OCI-LY3 (cell line): Measurements from ENCODE around the gene ABHD10.

Experiments used
- H2AFZ ChIP-seq: fragments of 200-600, 300-600 bp; shearing (Covaris generic); 2 replicates; pipeline ENCODE4 v1.6.0; 2014; ENCODE audit warnings: antibody characterized with exemption, low read depth, low read length
- H3K27ac ChIP-seq: fragments of 200-600, 300-600 bp; sonication (generic); 2 replicates; pipeline ENCODE4 v1.5.1; 2014; ENCODE audit warnings: mild to moderate bottlenecking, low read length, moderate library complexity, mixed read lengths
- H3K27me3 ChIP-seq: fragments of 200-600, 300-600 bp; sonication (generic); 2 replicates; pipeline ENCODE4 v1.6.1; 2014; ENCODE audit warnings: low read depth, low read length, mixed read lengths
- H3K36me3 ChIP-seq: fragments of 200-600, 300-600 bp; sonication (generic); replicated peaks from 2 replicates; pipeline ENCODE3; 2014; ENCODE audit warnings: low read depth, low read length, mixed read lengths
- H3K4me1 ChIP-seq: fragments of 300-600, 200-600 bp; sonication (generic); 2 replicates; pipeline ENCODE4 v1.6.1; 2014; ENCODE audit warnings: low read length, mixed read lengths
- H3K4me2 ChIP-seq: fragments of 200-600, 300-600 bp; sonication (generic); 2 replicates; pipeline ENCODE4 v1.6.1; 2014; ENCODE audit warnings: low read length, mixed read lengths
- H3K4me3 ChIP-seq: fragments of 300-600, 200-600 bp; sonication (generic); 2 replicates; pipeline ENCODE4 v1.5.1; 2014; ENCODE audit warnings: antibody characterized with exemption, mild to moderate bottlenecking, low read length, moderate library complexity
- H3K79me2 ChIP-seq: fragments of 300-600, 200-600 bp; shearing (Covaris generic); 2 replicates; pipeline ENCODE4 v1.6.1; 2014; ENCODE audit warnings: mild to moderate bottlenecking, low read length, mixed read lengths
- H3K9ac ChIP-seq: fragments of 300-600, 200-600 bp; shearing (Covaris generic); 2 replicates; pipeline ENCODE4 v1.6.0; 2014; ENCODE audit warnings: mild to moderate bottlenecking, low read length, moderate library complexity
- H3K9me3 ChIP-seq: fragments of 200-600, 300-600 bp; shearing (Covaris generic); 2 replicates; pipeline ENCODE4 v1.6.1; 2014; ENCODE audit warnings: low read length, mixed read lengths; ENCODE audit not compliant: insufficient read depth
- H4K20me1 ChIP-seq: fragments of 200-600, 300-600 bp; sonication (generic); 2 replicates; pipeline ENCODE4 v1.6.1; 2016; ENCODE audit warnings: low read length, mixed read lengths; ENCODE audit not compliant: insufficient read depth
- EZH2phosphoT487 ChIP-seq: fragments of 200-600 bp; shearing (Covaris generic); IDR thresholded peaks from 2 replicates; pipeline ENCODE4 v1.6.1; 2018; ENCODE audit warnings: antibody characterized with exemption, mixed run types, low read depth
- TF ChIP-seq, protein P1 (sequence below): fragments of 200-600, 300-600 bp; sonication (generic); IDR thresholded peaks from 2 replicates; pipeline ENCODE4 v1.5.1; 2014; ENCODE audit warnings: antibody characterized with exemption, low read length, low read depth

The ABHD10 gene

DNA sequence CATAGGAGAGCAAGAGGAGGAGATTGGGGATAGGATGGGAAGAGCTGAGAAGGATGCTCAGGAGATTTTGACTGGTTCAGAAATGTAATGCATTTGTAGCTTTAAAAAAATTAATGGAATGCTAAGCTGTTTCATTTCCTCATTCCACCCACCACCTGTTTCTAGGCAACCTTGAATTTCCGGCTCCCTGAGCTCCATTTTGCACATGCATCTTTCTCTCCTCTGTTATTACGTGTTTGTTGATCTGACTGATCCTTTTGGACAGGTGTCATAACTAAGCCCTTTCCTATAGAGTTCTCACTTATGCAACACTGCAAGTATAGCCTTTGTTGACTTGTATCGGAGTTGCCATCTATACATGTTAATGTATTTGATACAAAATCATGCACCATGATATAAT, 60.0 kb downstream of the ABHD10 start:
- Histone ChIP-seq H3K4me1 (peaks cover 21% of the 10 kb centered on the region), H3K4me2 (peak overlapping the region; percentile 69)

DNA sequence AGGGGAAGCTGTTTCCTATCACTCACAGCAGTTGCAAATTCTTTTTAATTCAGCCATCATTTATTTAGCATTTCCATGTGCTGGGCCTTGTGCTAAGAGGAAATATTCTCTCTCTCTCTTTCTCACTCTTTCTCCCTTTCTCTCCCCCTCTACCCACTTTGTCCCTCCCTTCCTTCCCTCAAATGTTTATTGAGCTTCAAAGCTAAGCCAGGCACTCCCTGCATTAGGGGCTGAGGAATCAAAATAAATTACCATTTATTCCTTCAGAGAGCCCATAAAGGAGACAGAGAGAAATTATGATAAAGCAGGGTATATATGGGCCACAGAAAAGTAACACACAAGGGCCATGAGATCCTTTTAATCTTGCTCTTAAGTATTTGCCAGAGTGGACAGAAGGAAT, 62.5 kb downstream of the ABHD10 start:
- H3K4me1 ChIP-seq, result peaks cover 21% of the 10 kb centered on the region
- TF ChIP-seq, protein P1, sequence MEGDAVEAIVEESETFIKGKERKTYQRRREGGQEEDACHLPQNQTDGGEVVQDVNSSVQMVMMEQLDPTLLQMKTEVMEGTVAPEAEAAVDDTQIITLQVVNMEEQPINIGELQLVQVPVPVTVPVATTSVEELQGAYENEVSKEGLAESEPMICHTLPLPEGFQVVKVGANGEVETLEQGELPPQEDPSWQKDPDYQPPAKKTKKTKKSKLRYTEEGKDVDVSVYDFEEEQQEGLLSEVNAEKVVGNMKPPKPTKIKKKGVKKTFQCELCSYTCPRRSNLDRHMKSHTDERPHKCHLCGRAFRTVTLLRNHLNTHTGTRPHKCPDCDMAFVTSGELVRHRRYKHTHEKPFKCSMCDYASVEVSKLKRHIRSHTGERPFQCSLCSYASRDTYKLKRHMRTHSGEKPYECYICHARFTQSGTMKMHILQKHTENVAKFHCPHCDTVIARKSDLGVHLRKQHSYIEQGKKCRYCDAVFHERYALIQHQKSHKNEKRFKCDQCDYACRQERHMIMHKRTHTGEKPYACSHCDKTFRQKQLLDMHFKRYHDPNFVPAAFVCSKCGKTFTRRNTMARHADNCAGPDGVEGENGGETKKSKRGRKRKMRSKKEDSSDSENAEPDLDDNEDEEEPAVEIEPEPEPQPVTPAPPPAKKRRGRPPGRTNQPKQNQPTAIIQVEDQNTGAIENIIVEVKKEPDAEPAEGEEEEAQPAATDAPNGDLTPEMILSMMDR, result no peak
- no peak for TF ChIP-seq EZH2phosphoT487

More for the DNA sequence above, 60.0 kb downstream of the ABHD10 start:
- TF ChIP-seq, protein P1, result no peak
- TF ChIP-seq EZH2phosphoT487, result no peak
- Histone ChIP-seq H3K9ac (no peak overlapping the region), H3K4me3 (peak overlapping the region; percentile 43), H4K20me1 (no peaks in the 10 kb centered on the region), H2AFZ (peak overlapping the region; percentile 52), H3K27ac (no peak overlapping the region), H3K36me3 (no peaks in the 10 kb centered on the region), H3K27me3 (no peaks in the 10 kb centered on the region), H3K79me2 (no peaks in the 10 kb centered on the region), H3K9me3 (no peaks in the 10 kb centered on the region)

DNA sequence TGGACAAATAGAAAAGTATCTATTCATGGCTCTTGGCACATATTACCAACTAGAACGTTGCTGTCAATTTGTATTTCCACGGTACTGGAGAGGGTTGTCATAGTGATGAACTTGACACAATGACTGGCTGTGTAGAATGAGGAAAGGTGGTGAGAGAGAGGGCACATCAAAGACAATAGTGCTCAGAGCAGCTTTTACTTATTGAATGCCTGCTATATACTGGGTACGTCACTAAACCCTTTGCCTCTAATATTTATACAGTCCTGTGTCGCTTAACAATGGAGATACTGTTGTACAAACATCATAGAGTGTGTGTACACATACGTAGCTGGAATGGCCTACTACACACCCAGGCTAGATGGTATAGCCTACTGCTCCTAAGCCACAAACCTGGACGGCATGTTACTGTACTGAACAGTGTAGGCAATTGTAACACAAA, 64.0 kb downstream of the ABHD10 start:
- Histone ChIP-seq H4K20me1 (no peaks in the 10 kb centered on the region), H3K9ac (no peak overlapping the region)

More for the DNA sequence above, 62.5 kb downstream of the ABHD10 start:
- no peak overlapping the region for H3K4me3 ChIP-seq
- H3K9ac ChIP-seq, result no peak overlapping the region
- H3K27ac ChIP-seq, result no peak overlapping the region
- no peak overlapping the region for H3K4me2 ChIP-seq
- no peak overlapping the region for H2AFZ ChIP-seq
- H3K27me3 ChIP-seq, result no peaks in the 10 kb centered on the region
- no peaks in the 10 kb centered on the region for H4K20me1 ChIP-seq
- no peaks in the 10 kb centered on the region for H3K79me2 ChIP-seq
- no peaks in the 10 kb centered on the region for H3K36me3 ChIP-seq
- H3K9me3 ChIP-seq, result no peaks in the 10 kb centered on the region

More for the DNA sequence above, 64.0 kb downstream of the ABHD10 start:
- H3K27ac ChIP-seq, result no peak overlapping the region
- peak overlapping the region; percentile 57; the same call in 1 of the 2 replicates for H3K4me2 ChIP-seq
- peak overlapping the region; percentile 48; the same call in 1 of the 2 replicates for H3K4me3 ChIP-seq
- H3K4me1 ChIP-seq, result peaks cover 24% of the 10 kb centered on the region
- no peaks in the 10 kb centered on the region for H3K9me3 ChIP-seq
- no peaks in the 10 kb centered on the region for H3K79me2 ChIP-seq
- peak overlapping the region; percentile 92; the same call in 1 of the 2 replicates for H2AFZ ChIP-seq
- TF ChIP-seq, protein P1, result no peak
- no peak for TF ChIP-seq EZH2phosphoT487
- H3K36me3 ChIP-seq, result no peaks in the 10 kb centered on the region
- no peaks in the 10 kb centered on the region for H3K27me3 ChIP-seq
